Keratinocyte (primary cell): ENCODE measurements around the gene PAFAH1B2. TPM values are rescaled to one million over a fixed set of nuclear protein-coding genes. Genes with fewer than 3 reads are reported as not detected.

Experiments used
- DNase-seq: peaks from one replicate; pipeline ENCODE4 v3.0.0-alpha.2; 2011; ENCODE audit warnings: low read depth, missing footprints, low spot score
- FAIRE-seq: peaks from 2 replicates; lab custom pipeline; 2011; peaks lifted over from hg19 to GRCh38; lab: Jason Lieb, UNC
- H2AFZ ChIP-seq: 2 replicates; pipeline ENCODE4 v1.6.0; 2012; ENCODE audit warnings: low read length, control low read depth, inconsistent platforms; ENCODE audit not compliant: control insufficient read depth
- H3K27ac ChIP-seq: 2 replicates; pipeline ENCODE4 v1.5.1; 2011; ENCODE audit warnings: low read length; ENCODE audit not compliant: control insufficient read depth, insufficient read depth
- H3K27me3 ChIP-seq: 3 replicates; pipeline ENCODE4 v1.6.0; 2011; ENCODE audit warnings: low read length; ENCODE audit not compliant: control insufficient read depth, insufficient read depth; ENCODE audit errors: extremely low read depth
- H3K36me3 ChIP-seq, 2 experiments: 2 replicates in 1 of 2; 3 replicates in 1 of 2; pipeline ENCODE4 v1.5.1; 2011; ENCODE audit warnings: low read length in 2 of 2, mild to moderate bottlenecking in 1 of 2; ENCODE audit not compliant: control insufficient read depth in 2 of 2, insufficient read depth in 2 of 2; ENCODE audit errors: extremely low read depth in 1 of 2
- H3K4me1 ChIP-seq: 3 replicates; pipeline ENCODE4 v1.5.1; 2011; ENCODE audit warnings: low read length; ENCODE audit not compliant: control insufficient read depth, insufficient read depth; ENCODE audit errors: extremely low read depth
- H3K4me2 ChIP-seq: 3 replicates; pipeline ENCODE4 v1.6.0; 2011; ENCODE audit warnings: low read depth, low read length; ENCODE audit not compliant: control insufficient read depth, insufficient read depth; ENCODE audit errors: extremely low read depth
- H3K4me3 ChIP-seq, 3 experiments: fragments of 200-600 bp in 1 of 3; sonication (generic) in 1 of 3; 2 replicates in 2 of 3; 3 replicates in 1 of 3; pipeline ENCODE4 v1.5.1; 2011 to 2016; ENCODE audit warnings: low read length in 3 of 3, mild to moderate bottlenecking in 3 of 3, control low read depth in 2 of 3, inconsistent platforms in 1 of 3, low read depth in 1 of 3, mixed read lengths in 1 of 3, mixed run types in 1 of 3, moderate library complexity in 1 of 3; ENCODE audit not compliant: control insufficient read depth in 2 of 3, insufficient read depth in 2 of 3; ENCODE audit errors: extremely low read depth in 1 of 3
- H3K79me2 ChIP-seq: 2 replicates; pipeline ENCODE4 v1.6.0; 2012; ENCODE audit warnings: low read length; ENCODE audit not compliant: control insufficient read depth, insufficient read depth
- H3K9ac ChIP-seq: 3 replicates; pipeline ENCODE4 v1.6.0; 2011; ENCODE audit warnings: low read length; ENCODE audit not compliant: control insufficient read depth, insufficient read depth; ENCODE audit errors: extremely low read depth
- H3K9me1 ChIP-seq: 3 replicates; pipeline ENCODE4 v1.6.0; 2011; ENCODE audit warnings: low read length; ENCODE audit not compliant: control insufficient read depth, insufficient read depth; ENCODE audit errors: extremely low read depth
- H3K9me3 ChIP-seq: 2 replicates; pipeline ENCODE4 v1.5.1; 2012; ENCODE audit warnings: low read depth, low read length; ENCODE audit not compliant: control insufficient read depth
- H4K20me1 ChIP-seq: 3 replicates; pipeline ENCODE4 v1.6.0; 2011; ENCODE audit warnings: low read length; ENCODE audit not compliant: control insufficient read depth, insufficient read depth; ENCODE audit errors: extremely low read depth
- EZH2 ChIP-seq: IDR thresholded peaks from one replicate; pipeline ENCODE4 v1.6.1; 2012; ENCODE audit warnings: inconsistent platforms, mild to moderate bottlenecking, low read length, moderate library complexity
- dilution Hi-C: fragments of 300-500 bp; cut with MboI; formaldehyde crosslinking; loops from one replicate; pipeline ENCODE4 v1.7.0; 2020; ENCODE audit warnings: low sequenced_read_pairs; ENCODE audit not compliant: extremely low pct_ligation_motif_present
- polyA plus RNA-seq, 5 experiments: library from polyadenylated mRNA; depleted of rRNA in 3 of 5; stranded (reverse) in 3 of 5; stranded (forward) in 1 of 5; unstranded in 1 of 5; fragments of >200 nt; gene quantifications; 1 replicate in 1 of 5; 2 replicates in 3 of 5; 3 replicates in 1 of 5; pipeline versions ENCODE4 v1.2.1 to v1.2.3, GENCODE V29; 2011 to 2012; ENCODE audit warnings: missing spikeins in 2 of 5, low read depth in 1 of 5, low replicate concordance in 1 of 5
- TF ChIP-seq, protein P1 (sequence below), 3 experiments: IDR thresholded peaks in 1 of 3; conservative IDR thresholded peaks in 1 of 3; optimal IDR thresholded peaks in 1 of 3; 2 replicates in 2 of 3; 3 replicates in 1 of 3; pipeline versions ENCODE3 to v1.5.1; 2011; ENCODE audit warnings: low read length in 3 of 3, mild to moderate bottlenecking in 3 of 3, moderate library complexity in 2 of 3, control low read depth in 1 of 3, inconsistent platforms in 1 of 3; ENCODE audit not compliant: insufficient read depth in 2 of 3; ENCODE audit errors: extremely low read depth in 1 of 3

PAFAH1B2 gene
- polyA plus RNA-seq, 1 donor (not counting 4 experiments of a cell fraction or from before 2014, with no cell fraction given) = 76.4 TPM

DNA sequence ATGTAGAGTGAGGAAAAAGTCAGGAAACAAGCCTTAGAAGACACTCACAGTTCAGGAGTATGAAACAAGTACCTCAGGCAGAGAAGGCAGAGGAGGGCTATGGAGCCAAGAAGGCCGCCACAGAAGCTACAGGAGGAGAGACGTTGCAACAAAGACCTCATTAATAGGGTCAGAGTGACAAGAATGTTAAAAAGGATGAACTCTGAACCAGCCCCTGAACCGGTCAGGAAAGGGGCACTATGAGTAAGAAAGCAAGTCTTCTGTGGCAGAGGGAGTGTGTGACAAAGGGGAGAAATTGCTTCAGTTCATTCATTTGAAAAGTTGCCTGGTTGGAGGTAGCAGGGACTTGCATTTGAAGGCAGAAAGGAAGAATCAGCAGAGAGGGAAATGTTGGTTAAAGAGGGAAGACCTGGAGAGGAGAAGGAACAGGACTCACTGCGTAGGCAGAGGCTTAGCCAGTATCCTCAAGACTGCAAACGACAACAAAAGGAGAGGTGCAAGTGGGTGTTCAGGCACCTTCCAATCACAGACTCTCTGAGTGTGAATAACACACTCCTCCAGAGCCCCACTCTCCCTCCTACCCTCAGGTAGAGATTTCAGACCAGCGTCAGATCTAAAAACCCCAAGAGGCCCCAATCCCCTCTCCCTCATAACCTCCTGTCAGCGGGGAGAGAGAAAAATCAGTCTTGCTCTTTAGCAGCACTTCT, 70.5 kb downstream of the PAFAH1B2 start:
- Histone ChIP-seq H3K27ac (no peak overlapping the region), H3K4me1 (no peaks in the 10 kb centered on the region), H3K4me2 (no peak overlapping the region), H3K9ac (no peak overlapping the region), H3K27me3 (no peaks in the 10 kb centered on the region), H4K20me1 (no peaks in the 10 kb centered on the region), H3K36me3 (peaks cover 22 to 37% of the 10 kb centered on the region in 2 experiments), H3K4me3 (no peak overlapping the region), H3K9me3 (no peaks in the 10 kb centered on the region), H3K79me2 (no peaks in the 10 kb centered on the region), H2AFZ (no peak overlapping the region), H3K9me1 (no peaks in the 10 kb centered on the region)
- TF ChIP-seq EZH2 = no peak
- TF ChIP-seq, protein P1, sequence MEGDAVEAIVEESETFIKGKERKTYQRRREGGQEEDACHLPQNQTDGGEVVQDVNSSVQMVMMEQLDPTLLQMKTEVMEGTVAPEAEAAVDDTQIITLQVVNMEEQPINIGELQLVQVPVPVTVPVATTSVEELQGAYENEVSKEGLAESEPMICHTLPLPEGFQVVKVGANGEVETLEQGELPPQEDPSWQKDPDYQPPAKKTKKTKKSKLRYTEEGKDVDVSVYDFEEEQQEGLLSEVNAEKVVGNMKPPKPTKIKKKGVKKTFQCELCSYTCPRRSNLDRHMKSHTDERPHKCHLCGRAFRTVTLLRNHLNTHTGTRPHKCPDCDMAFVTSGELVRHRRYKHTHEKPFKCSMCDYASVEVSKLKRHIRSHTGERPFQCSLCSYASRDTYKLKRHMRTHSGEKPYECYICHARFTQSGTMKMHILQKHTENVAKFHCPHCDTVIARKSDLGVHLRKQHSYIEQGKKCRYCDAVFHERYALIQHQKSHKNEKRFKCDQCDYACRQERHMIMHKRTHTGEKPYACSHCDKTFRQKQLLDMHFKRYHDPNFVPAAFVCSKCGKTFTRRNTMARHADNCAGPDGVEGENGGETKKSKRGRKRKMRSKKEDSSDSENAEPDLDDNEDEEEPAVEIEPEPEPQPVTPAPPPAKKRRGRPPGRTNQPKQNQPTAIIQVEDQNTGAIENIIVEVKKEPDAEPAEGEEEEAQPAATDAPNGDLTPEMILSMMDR (optimal IDR thresholded peaks at IDR 0.05 in 1 of 3, IDR thresholded peaks at IDR 0.05 in 1 of 3, conservative IDR thresholded peaks at IDR 0.05 in 1 of 3; ENCODE audit: extremely low read depth in 1 of 3, insufficient read depth in 2 of 3, low read length in 3 of 3) = no peak
- DNase-seq (no peak), FAIRE-seq (no peak)
- dilution Hi-C loops = no loop called here

DNA sequence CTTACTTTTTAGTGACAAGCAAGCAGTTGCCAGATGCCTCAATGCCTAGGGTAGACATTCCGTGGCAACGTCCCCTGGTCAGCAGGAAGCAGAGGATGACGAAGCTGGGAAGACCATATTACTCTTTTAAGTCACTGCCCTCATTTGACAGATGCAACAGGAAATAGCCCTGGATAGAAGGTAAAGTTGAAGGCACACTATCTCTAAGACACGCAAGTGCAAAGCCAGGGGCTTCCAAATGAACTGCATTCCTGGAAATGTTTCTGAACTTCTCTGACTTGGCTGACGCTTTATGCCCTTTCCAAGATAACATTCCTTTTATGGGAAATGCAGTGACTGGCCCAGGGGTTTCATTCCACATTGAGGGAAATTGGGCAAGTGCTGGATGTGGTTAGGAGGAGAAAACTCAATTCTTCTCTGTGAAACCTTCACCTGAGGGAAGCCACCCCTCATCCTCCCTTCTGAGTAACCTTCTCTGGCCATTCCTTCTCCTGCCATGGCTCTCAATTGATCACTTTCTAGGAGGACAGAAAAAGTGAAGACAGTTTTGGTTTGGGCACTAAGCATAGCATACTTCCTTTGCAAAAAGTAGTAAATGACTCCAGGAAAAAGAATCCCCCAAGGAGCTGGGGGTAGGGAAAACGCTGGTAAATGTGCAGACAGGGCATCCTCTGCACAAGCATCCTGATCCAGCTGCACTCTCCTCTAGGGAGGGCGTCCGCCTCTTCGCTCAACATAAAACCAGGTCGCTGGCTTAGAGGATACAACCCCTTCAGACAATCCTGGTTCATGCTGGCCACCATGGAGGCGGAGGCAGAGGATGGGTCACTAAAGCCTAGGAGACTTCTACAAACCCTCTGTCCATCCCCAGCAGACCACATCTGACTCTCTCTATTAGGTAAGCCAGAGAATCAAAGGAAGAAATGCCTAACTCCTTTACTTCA, 73.3 kb downstream of the PAFAH1B2 start:
- Histone ChIP-seq H3K27ac (no peak overlapping the region), H3K4me3 (no peak overlapping the region)
- TF ChIP-seq EZH2 = no peak

More for the DNA sequence above, 73.3 kb downstream of the PAFAH1B2 start:
- no peak for FAIRE-seq
- no peak for DNase-seq
- dilution Hi-C loops = no loop called here
- no peaks in the 10 kb centered on the region for H3K27me3 ChIP-seq
- H3K36me3 ChIP-seq = peaks cover 33 to 49% of the 10 kb centered on the region in 2 experiments
- no peak overlapping the region for H3K9ac ChIP-seq
- H3K4me1 ChIP-seq = no peaks in the 10 kb centered on the region
- peaks cover 2% of the 10 kb centered on the region for H3K9me1 ChIP-seq
- H4K20me1 ChIP-seq = no peaks in the 10 kb centered on the region
- H3K4me2 ChIP-seq = no peak overlapping the region
- H3K9me3 ChIP-seq = no peaks in the 10 kb centered on the region
- H3K79me2 ChIP-seq = no peaks in the 10 kb centered on the region
- H2AFZ ChIP-seq = no peak overlapping the region
